Stimulated activated CD8-positive, alpha-beta memory T cell treated with anti-CD3 and anti-CD28 coated beads, Interleukin-4, amount 100 ng/mL, for 1 hour (primary cell): Measurements from ENCODE around the gene TMEM135.

Experiments used
- DNase-seq, 2 donors: peaks; one replicate each; pipeline ENCODE4 v3.0.0-alpha.2; 2020; ENCODE audit warnings: low read depth in 2 of 2, low spot score in 1 of 2

Gene TMEM135

DNA sequence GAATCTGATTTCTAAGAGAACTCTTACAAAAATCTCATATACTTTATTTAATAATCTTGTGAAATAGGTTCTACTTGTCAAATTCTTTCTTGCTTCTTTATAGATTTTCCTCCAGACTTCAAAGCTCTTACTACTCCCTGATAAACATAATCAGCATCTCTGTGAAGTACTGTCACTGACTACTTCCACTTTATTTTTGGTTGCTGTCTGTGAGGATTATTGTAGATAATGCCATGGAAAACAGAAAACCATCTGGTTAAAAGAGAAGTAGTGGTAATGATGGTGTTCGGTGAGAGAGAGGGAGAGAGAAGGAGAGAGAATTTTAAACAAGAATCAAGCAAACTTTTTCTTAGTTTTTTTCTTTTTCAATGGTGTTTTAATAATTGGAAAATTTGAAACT, 152.3 kb downstream of the TMEM135 start:
- no peak for DNase-seq

DNA sequence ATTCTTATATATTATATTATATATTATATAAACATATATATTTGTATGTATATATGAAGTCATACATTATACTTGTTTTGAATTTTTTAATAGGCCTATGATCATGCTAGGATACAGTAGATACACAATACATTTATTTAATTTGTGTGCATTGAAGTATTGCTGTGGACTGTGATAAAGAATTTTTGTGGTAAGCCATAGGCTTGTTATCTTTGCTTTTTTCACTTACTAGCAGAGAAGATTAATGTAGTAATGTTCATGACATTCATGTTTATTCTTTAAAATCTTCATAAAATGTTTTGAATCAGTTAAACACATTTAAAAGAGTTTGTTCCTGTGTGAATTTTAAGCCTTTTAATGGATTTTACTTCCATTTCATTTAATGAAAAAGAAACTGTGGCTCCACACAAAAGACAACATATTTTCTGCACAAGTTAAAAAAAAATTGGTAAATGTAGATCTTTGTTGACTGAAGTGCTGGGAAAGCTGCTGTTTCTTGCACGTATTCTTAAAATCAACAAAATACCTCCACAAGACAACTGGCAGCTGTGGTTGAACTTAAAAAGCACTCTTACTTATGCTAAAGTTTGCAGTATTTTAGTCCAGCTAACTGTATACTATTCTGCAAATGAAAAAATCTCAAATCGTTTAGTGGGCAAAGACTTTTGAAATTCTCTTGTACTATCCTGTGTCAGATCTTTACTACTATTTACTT, 156.2 kb downstream of the TMEM135 start:
- DNase-seq: no peak

DNA sequence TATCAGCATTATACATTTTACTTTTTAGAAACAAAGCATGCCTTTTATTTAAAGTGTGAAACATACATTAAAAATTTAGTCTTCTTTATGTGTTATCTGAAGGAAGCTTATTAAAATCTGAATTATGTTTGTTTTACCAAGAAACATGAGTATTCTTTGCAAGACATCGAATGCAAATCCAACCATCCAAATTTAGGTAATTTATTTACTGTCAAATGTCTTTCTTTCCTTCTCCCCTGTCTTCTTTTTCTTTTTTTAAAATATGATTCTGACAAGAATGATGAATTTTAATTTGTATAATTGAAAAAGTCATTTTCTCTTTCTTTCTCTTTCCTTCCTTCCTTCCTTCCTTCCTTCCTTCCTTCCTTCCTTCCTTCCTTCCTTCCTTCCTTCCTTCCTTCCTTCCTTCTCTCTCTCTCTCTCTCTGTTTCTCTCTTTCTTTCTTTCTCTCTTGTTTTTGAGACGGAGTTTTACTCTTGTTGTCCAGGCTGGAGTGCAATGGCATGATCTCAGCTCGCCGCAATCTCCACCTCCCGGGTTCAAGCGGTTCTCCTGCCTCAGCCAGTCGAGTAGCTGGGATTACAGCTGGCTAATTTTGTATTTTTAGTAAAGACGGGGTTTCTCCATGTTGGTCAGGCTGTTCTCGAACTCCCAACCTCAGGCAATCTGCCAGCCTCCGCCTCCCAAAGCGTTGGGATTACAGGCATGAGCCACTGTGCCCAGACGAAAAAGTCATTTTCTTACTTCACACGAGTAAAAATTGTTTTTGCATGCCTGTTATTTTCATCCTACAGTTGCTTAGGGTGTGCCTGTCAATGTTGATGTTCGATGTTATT, 157.5 kb downstream of the TMEM135 start:
- DNase-seq: no peak

DNA sequence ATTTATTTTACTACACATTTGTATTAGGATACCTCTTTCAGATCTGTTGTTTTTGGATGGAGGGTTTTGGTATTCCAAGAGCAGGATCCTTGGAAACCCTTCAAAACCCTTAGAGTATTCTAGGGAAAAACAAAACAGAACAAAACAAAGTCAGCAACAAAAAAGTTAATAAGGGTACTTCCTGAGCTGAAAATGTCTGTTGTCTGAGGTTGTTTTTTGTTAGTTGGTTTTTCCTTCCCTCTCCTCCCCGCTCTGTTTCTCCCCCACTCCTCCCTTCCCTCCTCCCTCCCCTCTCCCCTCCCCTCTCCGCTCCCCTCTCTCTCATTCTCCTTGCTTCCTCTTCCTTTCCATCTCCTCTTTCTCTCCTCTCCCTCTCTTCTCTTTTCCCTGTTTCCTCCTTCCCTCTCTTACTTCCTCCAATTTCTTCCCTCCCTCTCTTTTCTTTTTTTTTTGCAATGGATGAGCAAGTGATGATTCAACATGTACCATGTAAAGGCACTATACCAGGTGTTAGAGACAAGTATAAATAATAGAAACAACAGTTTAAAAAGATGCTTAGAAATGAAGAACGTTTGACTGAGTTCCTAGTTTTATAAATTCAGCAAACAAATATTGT, 160.6 kb downstream of the TMEM135 start:
- DNase-seq: no peak

DNA sequence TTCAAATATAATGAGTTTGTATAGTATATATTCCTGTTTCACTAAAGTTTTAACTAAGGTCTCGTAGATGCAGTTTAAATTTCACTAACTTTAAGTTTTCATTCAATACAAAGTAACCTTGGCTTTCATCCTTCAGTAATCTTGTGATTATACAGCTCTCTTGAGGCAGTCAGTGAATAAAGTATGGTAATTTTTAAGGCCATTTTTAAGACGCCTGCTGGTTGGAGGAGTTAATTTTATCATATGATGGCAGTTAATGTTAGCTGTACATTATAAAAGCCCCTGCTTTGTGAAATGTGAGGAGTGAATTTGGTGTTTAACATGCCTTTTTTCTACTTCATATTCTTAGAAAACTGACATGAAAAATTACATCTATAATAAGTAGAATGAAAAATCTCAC, 163.6 kb downstream of the TMEM135 start:
- DNase-seq: no peak

DNA sequence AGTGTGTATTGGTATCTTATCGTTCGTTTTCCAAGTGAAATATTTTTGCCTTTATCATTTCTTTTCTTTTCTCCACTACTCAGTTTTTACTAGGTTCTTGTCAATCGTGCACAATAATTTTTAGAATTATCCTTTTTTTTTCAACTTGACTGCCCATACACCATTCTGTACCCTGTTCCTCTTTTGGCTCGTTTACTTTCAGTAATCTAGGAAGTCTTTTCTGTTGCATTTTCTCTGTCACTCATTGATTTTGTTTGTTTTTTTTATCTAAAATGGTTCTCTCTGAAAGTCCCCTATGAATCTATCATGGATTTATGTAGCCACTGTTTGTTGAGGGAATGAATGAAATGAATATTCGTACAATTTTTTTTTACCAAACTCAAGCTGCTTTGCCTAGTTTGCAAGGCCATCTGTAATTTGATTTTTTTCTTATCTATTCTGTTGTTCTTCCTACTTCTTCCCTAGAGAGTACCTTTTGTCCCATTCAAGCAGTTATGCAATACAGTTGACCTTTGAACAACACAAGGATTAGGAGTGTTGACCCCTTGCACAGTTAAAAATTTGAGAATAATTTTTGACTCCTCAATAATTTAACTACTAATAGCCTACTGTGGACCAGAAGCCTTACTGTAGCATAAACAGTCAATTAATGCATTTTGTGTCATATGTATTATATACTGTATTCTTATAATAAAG, 166.3 kb downstream of the TMEM135 start:
- no peak for DNase-seq

DNA sequence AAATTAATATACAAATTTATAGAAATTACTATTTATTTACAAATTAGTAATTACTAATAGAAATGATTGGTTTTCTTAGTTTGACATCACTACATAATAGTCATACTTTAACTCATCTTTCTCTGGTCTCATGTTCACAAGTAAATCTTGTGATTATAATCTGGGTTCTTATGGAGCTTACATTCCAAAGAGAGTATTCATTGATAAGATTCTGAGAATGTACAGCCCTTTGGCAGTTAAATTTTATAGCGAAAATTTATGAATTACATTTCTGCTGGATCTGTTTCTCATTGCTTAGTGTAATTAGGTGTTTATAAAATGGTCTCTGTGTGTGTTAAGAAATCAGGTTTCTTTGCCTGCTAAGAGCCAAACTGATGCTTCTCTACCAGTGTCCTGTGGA, 175.2 kb downstream of the TMEM135 start:
- DNase-seq: no peak

DNA sequence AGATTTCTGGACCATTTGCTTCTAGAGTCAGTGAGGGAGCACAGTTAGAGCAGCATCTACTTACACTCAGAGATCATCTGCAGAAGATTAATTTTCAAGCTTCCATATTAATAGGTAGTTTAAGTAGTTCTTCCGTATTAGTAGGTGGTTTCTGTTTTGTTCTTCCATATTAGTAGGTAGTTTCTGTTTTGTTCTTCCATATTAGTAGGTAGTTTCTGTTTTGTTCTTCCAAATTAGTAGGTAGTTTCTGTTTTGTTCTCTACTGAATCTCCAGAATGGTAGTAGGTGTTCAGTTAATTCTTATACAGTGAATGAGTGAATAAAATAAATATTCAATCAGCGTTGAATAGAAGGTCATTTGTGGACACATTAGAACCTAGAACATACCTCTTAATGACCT, 175.7 kb downstream of the TMEM135 start:
- DNase-seq: no peak

DNA sequence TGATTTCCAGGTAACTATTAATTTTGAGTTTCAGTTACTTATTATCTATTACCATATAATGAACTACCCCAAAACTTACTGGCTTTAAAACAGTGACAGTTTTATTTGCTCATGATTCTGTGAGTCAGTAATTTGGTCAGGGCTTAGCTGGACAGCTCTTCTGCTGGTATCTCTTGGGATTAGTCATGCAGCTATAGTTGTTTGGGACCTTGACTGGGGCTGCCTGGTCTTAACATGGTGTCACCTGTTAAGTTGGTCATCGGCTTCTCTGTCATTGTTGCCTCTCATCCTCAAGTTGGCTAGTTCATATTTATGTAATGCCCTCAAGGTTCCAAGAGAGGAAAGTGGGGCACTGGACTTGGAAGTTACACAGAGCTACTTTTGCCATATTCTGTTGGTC, 177.5 kb downstream of the TMEM135 start:
- DNase-seq: no peak

DNA sequence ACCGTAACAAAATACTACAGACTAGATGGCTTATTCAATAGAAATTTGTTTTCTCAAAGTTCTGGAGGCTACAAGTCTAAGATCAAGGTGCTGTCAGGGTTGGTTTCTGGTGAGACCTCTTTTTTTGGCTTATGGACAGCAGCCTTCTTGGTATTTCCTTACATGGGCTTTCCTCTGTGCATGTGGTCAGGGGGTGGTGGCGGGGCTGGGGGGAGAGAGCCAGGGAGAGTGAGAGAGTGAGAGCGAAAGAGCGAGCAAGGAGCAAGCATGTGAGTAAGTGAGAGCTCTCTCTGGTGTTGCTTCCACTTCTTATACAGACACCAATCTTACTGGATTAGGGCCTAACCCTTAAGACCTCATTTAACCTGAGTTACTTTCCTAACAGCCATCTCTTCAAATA, 181.5 kb downstream of the TMEM135 start:
- no peak for DNase-seq

DNA sequence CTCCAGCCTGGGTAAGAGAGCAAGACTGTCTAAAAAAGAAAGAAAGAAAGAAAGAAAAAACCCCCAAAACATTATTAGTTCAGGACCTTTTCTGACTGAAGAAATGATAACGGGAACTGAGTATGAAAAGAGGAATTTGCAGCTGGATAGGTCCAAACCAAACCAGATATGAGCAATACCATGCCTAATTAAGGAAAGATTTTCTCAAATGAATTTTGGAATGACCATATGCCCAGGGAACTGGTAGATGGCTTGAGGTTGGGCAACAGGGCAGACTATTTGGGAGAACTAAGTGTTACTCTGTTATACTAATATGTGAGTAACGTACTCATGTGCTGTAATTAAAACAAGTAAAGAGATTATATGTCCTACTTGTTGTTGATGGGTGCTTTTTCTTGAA, 186.1 kb downstream of the TMEM135 start:
- DNase-seq: no peak

DNA sequence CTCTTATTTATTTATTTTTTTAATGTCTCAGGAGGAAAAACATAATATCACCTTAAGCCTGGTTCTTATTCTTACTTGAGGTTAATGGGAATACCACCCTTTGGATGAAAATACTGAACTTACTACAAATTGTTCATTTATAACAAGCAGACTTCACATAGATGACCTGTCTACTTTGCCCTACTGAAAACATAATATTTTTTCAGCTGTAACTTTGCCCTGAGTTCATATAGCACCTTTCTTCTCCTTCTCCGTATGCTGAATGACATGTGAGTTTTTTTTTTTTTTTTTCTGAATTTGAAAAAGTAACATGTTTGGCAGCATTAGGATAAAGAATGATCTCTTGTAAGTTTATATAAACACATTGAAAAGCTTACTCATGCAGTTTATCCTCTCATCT, 186.8 kb downstream of the TMEM135 start:
- no peak for DNase-seq

DNA sequence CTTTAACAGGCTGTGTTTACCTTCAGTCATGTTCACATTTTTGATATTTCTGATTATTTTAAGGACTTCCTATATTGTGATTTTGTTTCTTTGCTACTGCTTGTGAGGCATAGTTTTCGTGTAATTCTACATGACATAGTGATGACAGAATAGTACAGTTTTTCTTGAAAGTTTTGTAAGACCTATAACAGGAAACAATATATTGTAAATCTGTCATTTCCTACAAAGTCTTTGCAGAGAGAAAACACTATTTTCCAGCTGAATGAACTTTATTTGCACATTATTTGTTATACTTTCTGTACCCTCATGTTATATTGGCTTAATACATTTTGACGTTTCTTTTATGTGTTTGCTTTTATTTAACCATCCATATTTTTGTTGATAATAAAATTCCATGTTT, 191.1 kb downstream of the TMEM135 start:
- DNase-seq: no peak

DNA sequence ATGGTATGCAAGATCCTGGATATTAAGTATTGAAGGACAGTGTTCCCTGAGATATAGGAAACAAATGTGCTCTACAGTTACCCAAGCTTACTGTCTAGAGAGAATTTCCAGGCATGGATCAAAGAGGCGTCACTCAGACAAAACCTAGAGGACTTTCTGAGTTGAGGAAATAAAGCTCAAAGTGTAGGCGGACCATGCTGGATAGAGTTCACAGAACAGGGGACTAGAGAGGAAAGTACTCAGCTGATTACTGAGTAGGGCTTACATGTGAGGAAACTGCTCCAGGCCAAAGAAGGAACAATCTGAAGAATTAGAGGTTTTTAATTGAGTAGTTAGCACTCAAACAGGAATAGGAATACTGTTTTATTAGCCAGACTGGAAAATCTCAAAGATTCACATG, 193.3 kb downstream of the TMEM135 start:
- DNase-seq: no peak

DNA sequence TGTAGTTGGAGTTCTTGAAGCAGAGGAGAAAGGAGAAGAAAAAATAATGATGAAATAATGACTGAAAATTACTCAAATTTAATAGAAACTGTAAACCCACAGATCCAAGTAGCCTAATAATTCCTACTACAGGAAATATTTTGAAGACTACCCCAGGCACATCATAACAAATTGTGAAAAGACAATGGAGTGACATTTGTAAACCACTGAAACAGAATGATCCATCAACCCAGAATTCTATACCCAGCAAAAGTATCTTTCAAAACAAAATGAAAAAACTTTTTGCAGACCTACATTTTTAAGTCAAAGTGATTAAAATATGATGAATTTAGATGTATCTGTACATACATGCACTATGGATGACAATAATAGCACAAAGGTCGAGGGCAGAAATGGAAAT, 194.6 kb downstream of the TMEM135 start:
- DNase-seq: no peak

DNA sequence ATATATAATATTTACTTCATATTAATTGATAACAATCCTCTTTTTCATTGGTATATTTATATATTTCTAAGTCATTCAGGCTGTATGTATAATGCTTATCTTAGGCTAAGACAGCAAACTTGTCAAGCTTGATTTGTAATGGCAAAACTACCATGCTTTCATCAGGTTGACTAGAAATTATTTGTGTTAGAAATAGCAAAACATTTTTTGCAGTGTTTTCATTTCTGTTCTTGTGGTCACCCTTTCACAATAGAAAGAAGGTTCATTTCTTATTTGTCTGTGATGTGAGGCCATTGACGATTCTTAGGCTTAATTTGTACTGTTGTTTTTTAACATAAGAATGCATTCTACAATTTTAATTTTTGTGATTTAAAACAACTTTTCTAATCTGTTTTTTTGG, 197.6 kb downstream of the TMEM135 start:
- no peak for DNase-seq

DNA sequence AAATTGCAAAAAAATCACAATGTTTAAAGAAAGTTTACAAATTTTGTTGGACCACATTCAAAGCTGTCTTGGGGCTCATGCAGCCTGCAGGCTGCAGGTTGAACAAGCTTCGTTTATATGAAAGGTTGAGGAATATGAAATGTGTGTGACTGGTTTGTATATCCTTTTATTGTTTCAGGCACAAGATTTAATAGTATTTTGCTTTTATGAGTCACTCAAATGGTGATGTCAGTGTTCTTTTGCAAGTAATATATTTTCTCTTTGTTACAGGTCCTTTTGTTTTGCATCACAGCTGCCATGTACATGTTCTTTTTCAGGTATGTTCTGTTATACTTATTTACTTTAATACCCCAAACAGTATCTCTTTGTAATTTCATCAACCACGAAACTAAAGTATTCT, 198.6 kb downstream of the TMEM135 start:
- no peak for DNase-seq

DNA sequence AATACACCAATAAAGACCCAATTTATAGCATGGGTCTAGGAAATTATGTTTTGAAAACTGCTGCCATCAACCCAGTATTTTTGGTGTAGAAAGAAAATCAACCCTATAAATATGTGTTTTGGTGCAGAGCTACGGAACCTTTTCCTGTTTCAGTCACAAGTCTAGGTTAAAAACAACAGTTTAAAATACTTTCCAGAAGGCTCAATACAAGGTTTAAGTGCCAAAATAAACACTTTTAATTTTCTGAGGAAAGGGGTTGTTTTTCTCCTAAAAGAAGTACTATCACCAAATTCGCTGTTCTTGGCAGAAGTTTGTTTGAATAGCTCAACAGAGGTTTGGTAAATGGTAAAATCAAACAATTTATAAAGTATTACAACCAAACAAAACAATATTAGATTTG, 201.3 kb downstream of the TMEM135 start:
- no peak for DNase-seq

DNA sequence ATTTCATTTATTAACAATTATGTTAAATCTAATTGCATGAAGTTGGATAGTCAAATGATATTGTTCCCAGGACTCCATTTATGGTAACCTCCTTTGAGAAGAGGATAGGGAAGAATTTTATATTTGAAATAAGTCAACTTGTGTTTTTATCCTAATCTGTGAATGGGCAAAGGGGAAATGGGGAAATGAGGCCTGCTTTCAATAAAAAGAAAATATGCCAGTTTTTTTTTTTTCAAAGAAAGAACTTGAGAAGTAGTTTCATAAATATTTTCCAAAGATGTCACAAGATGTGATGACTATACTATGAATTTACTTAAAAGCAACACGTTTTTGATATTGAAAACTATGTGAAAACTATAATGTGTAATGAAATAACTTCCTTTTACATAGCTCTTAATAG, 201.8 kb downstream of the TMEM135 start:
- no peak for DNase-seq

DNA sequence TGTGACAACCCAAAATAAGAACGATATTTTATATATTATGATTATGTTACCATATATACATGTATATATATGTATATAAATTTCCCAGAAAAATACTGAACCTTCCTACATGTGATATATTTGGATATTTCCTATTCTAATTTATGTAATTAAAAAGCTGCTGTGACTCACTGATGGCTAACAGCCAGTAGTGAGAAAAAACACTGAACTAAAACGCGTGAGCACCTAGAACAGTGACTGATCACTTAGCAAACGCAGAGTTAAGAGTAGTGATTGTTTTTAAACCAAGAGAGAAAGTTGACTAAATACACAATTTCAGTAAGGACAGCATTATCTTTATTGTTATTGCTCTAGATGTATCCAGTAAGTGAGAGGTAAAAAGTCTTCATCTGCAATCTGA, 213.8 kb downstream of the TMEM135 start:
- no peak for DNase-seq

DNA sequence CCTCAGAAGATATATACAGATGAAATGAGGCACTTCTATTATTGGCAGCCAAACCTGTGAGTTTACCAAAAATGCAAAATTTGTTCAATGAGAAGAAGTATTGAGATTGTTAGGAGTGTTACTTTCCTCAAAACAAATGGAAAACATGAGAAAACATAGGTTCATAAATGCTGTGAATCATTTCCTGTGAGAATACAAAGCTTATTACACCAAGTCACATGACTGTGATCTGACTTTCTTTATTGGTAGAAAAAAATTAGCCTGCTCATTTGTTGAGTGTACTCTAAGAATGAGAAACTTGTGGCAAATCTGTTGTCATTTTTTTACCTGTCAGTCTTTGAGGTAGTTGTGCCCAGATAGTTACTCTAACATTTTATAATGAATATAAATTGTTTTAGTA, 215.1 kb downstream of the TMEM135 start:
- no peak for DNase-seq

DNA sequence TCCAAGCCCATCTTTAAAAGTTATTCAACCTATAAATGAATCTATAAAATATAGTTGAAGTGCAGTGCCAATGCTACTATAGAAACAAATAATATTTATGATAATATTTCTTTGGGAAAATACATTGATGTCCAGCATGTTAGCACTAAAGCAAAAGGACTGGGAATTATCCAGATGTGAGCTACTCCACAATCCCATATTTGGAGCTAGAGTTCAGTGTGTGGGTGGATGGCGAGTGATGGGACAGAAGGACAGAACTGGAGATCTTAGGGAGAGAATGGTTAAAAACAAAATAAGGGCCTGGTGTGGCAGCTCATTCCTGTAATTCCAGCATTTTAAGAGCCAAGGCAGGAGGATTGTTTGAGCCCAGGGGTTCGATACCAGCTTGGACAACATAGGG, 216.8 kb downstream of the TMEM135 start:
- no peak for DNase-seq
